Sigmoid colon (tissue), 7 donors: ENCODE measurements around the gene MYORG. TPM values are rescaled to one million over a fixed set of nuclear protein-coding genes. Genes with fewer than 3 reads are reported as not detected.
"Not testable (repeated sequence)": the region's sequence is repeated elsewhere in the genome, so short reads cannot be mapped to it uniquely, and the experiment has no call there.

Experiments used
- DNase-seq: peaks from one replicate; pipeline ENCODE4 v3.0.0-alpha.2; 2019
- H3K27ac ChIP-seq, 4 donors: fragments of 200-600 bp; sonication (generic); one replicate each; pipeline ENCODE4 v1.5.1; 2016 to 2019; ENCODE audit warnings: mild to moderate bottlenecking in 1 of 4
- H3K27me3 ChIP-seq, 3 donors: fragments of 200-600 bp; sonication (generic); one replicate each; pipeline ENCODE4 v1.5.1; 2019; ENCODE audit warnings: mild to moderate bottlenecking in 1 of 3
- H3K36me3 ChIP-seq, 4 donors: fragments of 200-600 bp; sonication (generic); one replicate each; pipeline ENCODE4 v1.5.1; 2016 to 2019
- H3K4me1 ChIP-seq, 4 donors: fragments of 200-600 bp; sonication (generic); one replicate each; pipeline ENCODE4 v1.5.1; 2017 to 2019
- H3K4me3 ChIP-seq, 4 donors: fragments of 200-600 bp; sonication (generic); one replicate each; pipeline ENCODE4 v1.5.1; 2017 to 2019; ENCODE audit warnings: mild to moderate bottlenecking in 2 of 4, moderate library complexity in 1 of 4
- H3K9me3 ChIP-seq, 4 donors: fragments of 200-600 bp in 3 of 4; sonication (generic) in 3 of 4; one replicate each; pipeline versions ENCODE4 v1.5.1 to v1.6.1; 2013 to 2019
- CTCF ChIP-seq, 4 experiments: fragments of 450-650 bp in 3 of 4; fragments of 200-600 bp in 1 of 4; IDR thresholded peaks; one replicate each; pipeline ENCODE4 v1.5.1; 2016 to 2019; ENCODE audit warnings: antibody characterized with exemption in 4 of 4, mild to moderate bottlenecking in 3 of 4, moderate library complexity in 2 of 4
- EP300 ChIP-seq, 4 donors: sonication (generic); formaldehyde crosslinking; IDR thresholded peaks; one replicate each; pipeline ENCODE4 v1.6.1; 2017; ENCODE audit warnings: antibody characterized with exemption in 4 of 4
- POLR2A ChIP-seq, 2 donors: fragments of 450-650 bp; IDR thresholded peaks; one replicate each; pipeline ENCODE4 v1.6.1; 2016; ENCODE audit warnings: antibody characterized with exemption in 2 of 2, mild to moderate bottlenecking in 2 of 2, moderate library complexity in 2 of 2
- POLR2AphosphoS5 ChIP-seq, 4 donors: sonication (generic); formaldehyde crosslinking; IDR thresholded peaks; one replicate each; pipeline ENCODE4 v1.6.1; 2017; ENCODE audit warnings: antibody characterized with exemption in 4 of 4
- WGBS, 2 donors: extraction: QIAGEN DNeasy Blood & Tissue Kit; methylation state at CpG; one replicate each; pipeline ENCODE4 v1.1.7; 2013; 5-methylcytosine and 5-hydroxymethylcytosine counted together
- intact Hi-C: fragments of 100-400 bp; cut with DNase I; formaldehyde crosslinking; loops from one replicate; pipeline ENCODE4 v1.15.1; 2023
- polyA plus RNA-seq, 3 donors: library from polyadenylated mRNA; stranded (reverse); fragments of 200-250 nt; gene quantifications; one replicate each; pipeline ENCODE4 v1.2.3, GENCODE V29; 2013
- total RNA-seq, 4 donors: library from RNA; depleted of rRNA; stranded (reverse); fragments of >200 nt; gene quantifications; one replicate each; pipeline ENCODE4 v1.1.0, GENCODE V29; 2016
- donor health status: healthy with polysubstance abuse.
- donor health status: Bipolar disorder and iron deficiency.
- donor health status: healthy.

MYORG gene
- total and polyA plus RNA-seq, 7 donors = 3.0 to 23.5 (median 18.5) TPM

GRCh38 chr9:34371886-34372466, 4.7 kb downstream of the MYORG start:
- no peak for DNase-seq
- no peaks in the 10 kb centered on the region for H3K9me3 ChIP-seq
- no peak overlapping the region for H3K4me3 ChIP-seq
- no peaks in the 10 kb centered on the region for H3K27me3 ChIP-seq
- TF ChIP-seq EP300 (IDR thresholded peaks at IDR 0.05) (no peak), POLR2A (IDR thresholded peaks at IDR 0.05) (no peak), POLR2AphosphoS5 (IDR thresholded peaks at IDR 0.05) (no peak), CTCF (IDR thresholded peaks at IDR 0.05) (no peak)
- intact Hi-C loops = loop anchor here (10.0 kb wide), 1 partner anchor 557 kb away; the partner anchor contains the start of gene UBE2R2
- peaks cover 9 to 28% (median 20%) of the 10 kb centered on the region in 4 donors for H3K36me3 ChIP-seq
- peaks cover 0 to 64% (median 40%) of the 10 kb centered on the region in 4 donors for H3K4me1 ChIP-seq
- 89 to 95% methylated on average over 60 of the region's 60 CpGs for WGBS, 2 donors
- H3K27ac ChIP-seq = no peak overlapping the region

GRCh38 chr9:34370970-34371880, 5.5 kb downstream of the MYORG start:
- Histone ChIP-seq H3K4me3 (peak overlapping the region in 3 of 4 donors; percentile 7 to 17 (median 11)), H3K9me3 (no peaks in the 10 kb centered on the region), H3K4me1 (peaks cover 0 to 60% (median 40%) of the 10 kb centered on the region in 4 donors), H3K36me3 (peaks cover 9 to 28% (median 20%) of the 10 kb centered on the region in 4 donors), H3K27me3 (no peaks in the 10 kb centered on the region), H3K27ac (peak overlapping the region in 3 of 4 donors; percentile 4 to 39 (median 34))
- WGBS, 2 donors = 79 to 91% methylated on average over 105 of the region's 105 CpGs
- intact Hi-C loops = loop anchor here (10.0 kb wide), 1 partner anchor 556 kb away; the partner anchor contains the start of gene UBE2R2
- no peak for DNase-seq
- no peak for TF ChIP-seq EP300 (IDR thresholded peaks at IDR 0.05)
- no peak for TF ChIP-seq POLR2AphosphoS5 (IDR thresholded peaks at IDR 0.05)
- TF ChIP-seq CTCF (IDR thresholded peaks at IDR 0.05) = no peak
- no peak for TF ChIP-seq POLR2A (IDR thresholded peaks at IDR 0.05)

DNA sequence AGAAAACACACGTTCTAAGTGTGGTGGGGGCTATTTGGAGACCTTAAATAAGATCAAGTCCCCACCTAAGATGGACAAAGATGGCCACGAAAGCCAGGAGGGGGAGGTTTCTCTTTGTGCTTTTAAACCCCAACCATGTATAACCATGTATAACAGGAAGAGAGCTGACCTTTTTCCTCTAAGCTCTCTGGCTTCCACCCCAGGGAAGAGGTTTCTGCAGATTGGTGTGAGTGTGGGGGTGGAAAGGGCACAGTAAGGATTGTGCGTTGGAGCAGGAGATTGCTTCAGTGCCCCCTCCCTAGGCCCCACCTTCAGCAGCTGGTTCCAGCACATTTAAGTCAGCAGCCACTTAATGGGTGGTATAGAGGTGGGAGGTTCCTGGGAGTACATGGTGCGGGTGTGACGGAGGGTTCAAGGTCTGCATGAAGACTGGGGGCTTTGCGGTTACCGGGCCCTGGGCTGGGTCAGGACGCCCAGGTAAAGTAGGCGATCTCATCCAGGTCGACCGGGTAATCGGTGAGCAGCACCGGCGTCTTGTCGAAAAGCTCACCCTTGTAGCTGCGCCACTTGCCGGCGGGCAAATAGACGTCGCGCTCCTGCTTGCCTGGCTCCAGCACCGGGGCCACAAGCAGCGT, 6.2 kb downstream of the MYORG start:
- Histone ChIP-seq H3K4me3 (peak overlapping the region in 2 of 4 donors; percentile 7 to 11), H3K27me3 (no peaks in the 10 kb centered on the region), H3K36me3 (peaks cover 9 to 28% (median 20%) of the 10 kb centered on the region in 4 donors), H3K4me1 (peaks cover 0 to 55% (median 34%) of the 10 kb centered on the region in 4 donors), H3K9me3 (no peaks in the 10 kb centered on the region), H3K27ac (peak overlapping the region in 3 of 4 donors; percentile 27 to 39 (median 34))
- TF ChIP-seq POLR2A (IDR thresholded peaks at IDR 0.05) (no peak), CTCF (IDR thresholded peaks at IDR 0.05) (no peak), POLR2AphosphoS5 (IDR thresholded peaks at IDR 0.05) (no peak), EP300 (IDR thresholded peaks at IDR 0.05) (no peak)
- no peak for DNase-seq
- 83 to 93% methylated on average over 23 of the region's 23 CpGs for WGBS, 2 donors
- intact Hi-C loops = loop anchor here (10.0 kb wide), 1 partner anchor 556 kb away; the partner anchor contains the start of gene UBE2R2

- 91% methylated on average over 4 of the region's 4 CpGs for WGBS, 2 donors
- Histone ChIP-seq H3K36me3 (peaks cover 9 to 28% (median 20%) of the 10 kb centered on the region in 4 donors), H3K27me3 (no peaks in the 10 kb centered on the region), H3K4me1 (peaks cover 0 to 54% (median 38%) of the 10 kb centered on the region in 4 donors), H3K27ac (peak overlapping the region in 3 of 4 donors; percentile 27 to 39 (median 34)), H3K4me3 (no peak overlapping the region), H3K9me3 (no peaks in the 10 kb centered on the region)
- intact Hi-C loops = loop anchor here (10.0 kb wide), 1 partner anchor 555 kb away; the partner anchor contains the start of gene UBE2R2
- DNase-seq = no peak
- TF ChIP-seq EP300 (IDR thresholded peaks at IDR 0.05) (no peak), POLR2AphosphoS5 (IDR thresholded peaks at IDR 0.05) (no peak), CTCF (IDR thresholded peaks at IDR 0.05) (no peak), POLR2A (IDR thresholded peaks at IDR 0.05) (no peak)
These were observed 7.1 kb downstream of the MYORG start for GRCh38 chr9:34369636-34370035.

GRCh38 chr9:34368796-34369195, 7.9 kb downstream of the MYORG start:
- DNase-seq, intact Hi-C loops, H3K27me3 ChIP-seq, H3K27ac ChIP-seq, H3K4me3 ChIP-seq, H3K9me3 ChIP-seq: not testable (repeated sequence)
- 95 to 96% methylated on average over 5 of the region's 5 CpGs for WGBS, 2 donors
- Histone ChIP-seq H3K36me3 (peaks cover 9 to 28% (median 20%) of the 10 kb centered on the region in 4 donors), H3K4me1 (peaks cover 0 to 59% (median 41%) of the 10 kb centered on the region in 4 donors)

- H3K4me3 ChIP-seq, H3K27me3 ChIP-seq, H3K27ac ChIP-seq, DNase-seq, H3K9me3 ChIP-seq, intact Hi-C loops: not testable (repeated sequence)
- Histone ChIP-seq H3K4me1 (peaks cover 0 to 53% (median 38%) of the 10 kb centered on the region in 4 donors), H3K36me3 (peaks cover 9 to 28% (median 20%) of the 10 kb centered on the region in 4 donors)
- 95 to 97% methylated on average over 3 of the region's 3 CpGs for WGBS, 2 donors
These were observed 8.8 kb downstream of the MYORG start for GRCh38 chr9:34367751-34368410.
